ENCODE data around the gene FRZB. TPM values are rescaled to one million over a fixed set of nuclear protein-coding genes. Genes with fewer than 3 reads are reported as not detected.

Gene FRZB
- total RNA-seq, 1 experiment from 2014 or later: 0.21 TPM

DNA sequence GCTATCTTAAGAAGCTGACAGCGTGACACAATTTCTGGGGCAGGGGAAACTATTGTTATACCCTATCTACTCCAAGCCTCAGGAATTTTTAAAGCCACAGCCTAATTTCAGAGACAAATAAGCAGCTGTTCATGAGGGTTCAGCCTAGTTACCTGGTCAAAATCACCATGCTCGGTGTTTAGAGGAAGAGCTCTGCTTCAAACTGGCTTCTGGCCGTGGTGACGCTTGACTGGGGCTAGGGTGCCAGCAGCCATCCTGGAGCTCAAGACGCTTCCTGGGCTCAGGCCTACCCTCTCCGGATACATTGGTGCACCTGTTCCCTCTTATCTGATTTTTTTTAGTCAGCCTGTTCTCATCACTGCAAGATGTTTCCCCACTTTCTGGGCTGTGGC lies 41.7 kb downstream of the FRZB start:
- no peak overlapping the region for H3K27ac Mint-ChIP-seq (ENCODE audit: unreplicated experiment)
- no peaks in the 10 kb centered on the region for H3K4me1 Mint-ChIP-seq (ENCODE audit: low read depth, unreplicated experiment)
- CTCF ChIA-PET: no interaction called here
- H3K9me3 Mint-ChIP-seq (ENCODE audit: low read depth, unreplicated experiment): no peaks in the 10 kb centered on the region
- H3K27me3 Mint-ChIP-seq (ENCODE audit: unreplicated experiment): no peaks in the 10 kb centered on the region
- intact Hi-C loops (cut with micrococcal nuclease; ENCODE audit: unreplicated experiment): no loop called here
- TF ChIP-seq, protein P1, sequence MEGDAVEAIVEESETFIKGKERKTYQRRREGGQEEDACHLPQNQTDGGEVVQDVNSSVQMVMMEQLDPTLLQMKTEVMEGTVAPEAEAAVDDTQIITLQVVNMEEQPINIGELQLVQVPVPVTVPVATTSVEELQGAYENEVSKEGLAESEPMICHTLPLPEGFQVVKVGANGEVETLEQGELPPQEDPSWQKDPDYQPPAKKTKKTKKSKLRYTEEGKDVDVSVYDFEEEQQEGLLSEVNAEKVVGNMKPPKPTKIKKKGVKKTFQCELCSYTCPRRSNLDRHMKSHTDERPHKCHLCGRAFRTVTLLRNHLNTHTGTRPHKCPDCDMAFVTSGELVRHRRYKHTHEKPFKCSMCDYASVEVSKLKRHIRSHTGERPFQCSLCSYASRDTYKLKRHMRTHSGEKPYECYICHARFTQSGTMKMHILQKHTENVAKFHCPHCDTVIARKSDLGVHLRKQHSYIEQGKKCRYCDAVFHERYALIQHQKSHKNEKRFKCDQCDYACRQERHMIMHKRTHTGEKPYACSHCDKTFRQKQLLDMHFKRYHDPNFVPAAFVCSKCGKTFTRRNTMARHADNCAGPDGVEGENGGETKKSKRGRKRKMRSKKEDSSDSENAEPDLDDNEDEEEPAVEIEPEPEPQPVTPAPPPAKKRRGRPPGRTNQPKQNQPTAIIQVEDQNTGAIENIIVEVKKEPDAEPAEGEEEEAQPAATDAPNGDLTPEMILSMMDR (IDR thresholded peaks at IDR 0.05; ENCODE audit: unreplicated experiment): no peak
- no TSS peak for BruUV-seq (replicated peaks)
- no peak overlapping the region for H3K4me3 Mint-ChIP-seq (ENCODE audit: low read depth, unreplicated experiment)
- H3K36me3 Mint-ChIP-seq (ENCODE audit: insufficient read depth, unreplicated experiment): no peaks in the 10 kb centered on the region
- no peak for DNase-seq

DNA sequence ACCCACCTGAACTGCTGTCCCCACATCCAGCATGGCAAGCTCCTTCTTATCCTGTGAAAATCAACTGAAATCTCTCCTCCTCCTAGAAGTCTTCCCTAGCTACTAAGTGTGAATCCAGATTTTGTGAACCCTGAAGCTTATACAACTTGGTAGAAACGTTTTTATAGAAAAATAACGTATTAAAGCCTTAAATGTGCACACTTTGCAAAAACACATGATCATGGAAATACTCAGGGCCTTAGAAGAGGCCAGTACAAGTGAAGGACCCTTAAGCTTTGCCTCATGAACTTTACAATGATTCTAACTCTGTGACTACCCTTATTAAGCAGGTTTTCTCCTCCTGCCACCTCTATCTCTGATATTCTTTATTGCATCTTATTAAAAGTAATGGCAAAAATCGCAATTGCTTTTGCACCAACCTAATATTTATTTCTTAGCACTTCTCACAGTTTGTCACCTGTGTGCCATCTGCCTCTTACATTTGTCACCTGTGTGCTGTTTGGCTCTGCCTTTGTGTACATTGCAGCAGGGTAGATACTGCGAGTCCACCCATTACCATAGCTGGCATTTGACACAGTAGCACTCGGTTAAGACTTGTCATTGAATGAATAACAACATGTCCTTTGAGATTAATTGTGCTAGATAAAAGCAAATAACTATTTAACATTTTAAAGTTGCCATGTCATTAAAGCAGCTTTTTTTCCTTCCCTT lies 42.2 kb downstream of the FRZB start:
- no TSS peak for BruUV-seq (replicated peaks)
- DNase-seq: no peak
- Mint-ChIP-seq H3K36me3 (ENCODE audit: insufficient read depth, unreplicated experiment) (no peaks in the 10 kb centered on the region), H3K4me3 (ENCODE audit: low read depth, unreplicated experiment) (no peak overlapping the region), H3K27me3 (ENCODE audit: unreplicated experiment) (no peaks in the 10 kb centered on the region), H3K4me1 (ENCODE audit: low read depth, unreplicated experiment) (no peaks in the 10 kb centered on the region), H3K9me3 (ENCODE audit: low read depth, unreplicated experiment) (no peaks in the 10 kb centered on the region), H3K27ac (ENCODE audit: unreplicated experiment) (no peak overlapping the region)
- TF ChIP-seq, protein P1 (IDR thresholded peaks at IDR 0.05; ENCODE audit: unreplicated experiment): no peak
- intact Hi-C loops (cut with micrococcal nuclease; ENCODE audit: unreplicated experiment): no loop called here
- CTCF ChIA-PET: no interaction called here

DNA sequence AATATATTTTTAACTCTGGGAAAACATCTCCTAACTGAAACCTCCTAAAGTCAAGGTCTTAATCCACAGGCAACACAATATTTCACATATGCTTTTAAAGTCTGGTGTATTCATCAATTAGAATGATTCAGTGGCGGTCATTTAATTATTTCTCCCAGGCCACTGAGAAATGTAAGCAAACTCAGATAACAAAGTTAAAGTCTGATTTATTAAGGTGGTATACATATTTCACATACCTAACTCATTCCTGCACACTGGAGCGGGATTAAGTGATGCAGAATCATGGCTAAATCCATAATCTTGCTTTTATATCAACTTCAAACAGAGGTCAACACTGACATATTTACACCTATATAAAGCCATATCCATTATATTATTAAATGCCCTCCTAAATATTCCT lies 43.7 kb downstream of the FRZB start:
- Mint-ChIP-seq H3K27ac (ENCODE audit: unreplicated experiment) (no peak overlapping the region), H3K4me3 (ENCODE audit: low read depth, unreplicated experiment) (no peak overlapping the region), H3K27me3 (ENCODE audit: unreplicated experiment) (no peaks in the 10 kb centered on the region), H3K36me3 (ENCODE audit: insufficient read depth, unreplicated experiment) (no peaks in the 10 kb centered on the region), H3K9me3 (ENCODE audit: low read depth, unreplicated experiment) (no peaks in the 10 kb centered on the region), H3K4me1 (ENCODE audit: low read depth, unreplicated experiment) (no peaks in the 10 kb centered on the region)
- DNase-seq: no peak
- TF ChIP-seq, protein P1 (IDR thresholded peaks at IDR 0.05; ENCODE audit: unreplicated experiment): no peak
- CTCF ChIA-PET: no interaction called here
- BruUV-seq (replicated peaks): no TSS peak
- intact Hi-C loops (cut with micrococcal nuclease; ENCODE audit: unreplicated experiment): no loop called here

DNA sequence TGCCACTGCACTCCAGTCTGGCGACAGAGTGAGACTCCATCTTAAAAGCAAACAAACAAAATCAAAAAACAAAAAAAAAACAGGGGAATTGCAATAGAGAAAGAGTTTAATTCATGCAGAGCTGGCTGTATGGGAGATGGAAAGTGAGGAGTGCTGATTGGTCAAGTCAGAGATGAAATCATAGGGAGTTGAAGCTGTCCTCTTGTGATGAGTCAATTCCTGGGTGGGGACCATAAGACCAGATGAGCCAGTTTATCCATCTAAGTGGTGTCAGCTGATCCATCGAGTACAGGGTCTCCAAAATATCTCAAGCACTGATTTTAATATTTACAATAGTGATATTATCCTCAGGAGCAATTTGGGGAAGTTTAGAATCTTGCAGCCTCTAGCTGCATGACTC lies 45.3 kb downstream of the FRZB start:
- CTCF ChIA-PET: no interaction called here
- intact Hi-C loops (cut with micrococcal nuclease; ENCODE audit: unreplicated experiment): no loop called here
- Mint-ChIP-seq H3K4me3 (ENCODE audit: low read depth, unreplicated experiment) (no peak overlapping the region), H3K36me3 (ENCODE audit: insufficient read depth, unreplicated experiment) (no peaks in the 10 kb centered on the region), H3K27ac (ENCODE audit: unreplicated experiment) (no peak overlapping the region), H3K27me3 (ENCODE audit: unreplicated experiment) (no peaks in the 10 kb centered on the region), H3K9me3 (ENCODE audit: low read depth, unreplicated experiment) (no peaks in the 10 kb centered on the region), H3K4me1 (ENCODE audit: low read depth, unreplicated experiment) (no peaks in the 10 kb centered on the region)
- no peak for DNase-seq
- no TSS peak for BruUV-seq (replicated peaks)
- TF ChIP-seq, protein P1 (IDR thresholded peaks at IDR 0.05; ENCODE audit: unreplicated experiment): no peak
